Activated B cell treated with CpG ODN at 0.5 μM for 24 hours (primary cell): ENCODE measurements around the gene SF3B1. TPM values are rescaled to one million over a fixed set of nuclear protein-coding genes. Genes with fewer than 3 reads are reported as not detected.
"Not testable (repeated sequence)": the region's sequence is repeated elsewhere in the genome, so short reads cannot be mapped to it uniquely, and the experiment has no call there.

Experiments used
- ATAC-seq: fragments of 200-7000 bp; cut with Tn5 transposase; one replicate; pipeline ENCODE4 v1.10.0; 2021; ENCODE audit warnings: low read depth, mild to moderate bottlenecking, moderate library complexity
- CTCF ChIA-PET: fragments of 350-600 bp; sonication (Branson Sonifier 250); formaldehyde crosslinking; loops from one replicate; lab custom pipeline; 2021; ENCODE audit warnings: antibody characterized with exemption; lab: Charles Lee
- POLR2A ChIA-PET: fragments of 350-600 bp; sonication (Branson Sonifier 250); formaldehyde crosslinking; loops from one replicate; lab custom pipeline; 2021; ENCODE audit warnings: antibody characterized with exemption; lab: Charles Lee
- DNase-seq: peaks from one replicate; pipeline ENCODE4 v3.0.0; 2022
- H3K27ac Mint-ChIP-seq: one replicate; pipeline ENCODE4 v1.8.0; 2020; ENCODE audit warnings: mixed read lengths
- H3K27me3 Mint-ChIP-seq: one replicate; pipeline ENCODE4 v1.8.0; 2021; ENCODE audit warnings: mixed read lengths
- H3K36me3 Mint-ChIP-seq: one replicate; pipeline ENCODE4 v1.8.0; 2021; ENCODE audit warnings: low read depth, mixed read lengths
- H3K4me1 Mint-ChIP-seq: one replicate; pipeline ENCODE4 v1.8.0; 2021; ENCODE audit warnings: mixed read lengths
- H3K4me3 Mint-ChIP-seq: one replicate; pipeline ENCODE4 v1.8.0; 2020; ENCODE audit warnings: mild to moderate bottlenecking, mixed read lengths
- H3K9me3 Mint-ChIP-seq: one replicate; pipeline ENCODE4 v1.8.0; 2020; ENCODE audit warnings: mixed read lengths
- CTCF ChIP-seq: fragments of 200-600 bp; IDR thresholded peaks from one replicate; pipeline ENCODE4 v1.8.0; 2022; ENCODE audit warnings: antibody characterized with exemption, mild to moderate bottlenecking
- intact Hi-C: fragments of 100-400 bp; cut with micrococcal nuclease; formaldehyde crosslinking; loops from one replicate; pipeline ENCODE4 v1.15.1; 2024
- total RNA-seq: library from RNA; stranded (reverse); gene quantifications from 2 replicates; pipeline ENCODE4 v1.2.3, GENCODE V29; 2022

The SF3B1 gene
- total RNA-seq, 1 donor from 2014 or later, result 380 TPM

- H3K27ac Mint-ChIP-seq, result no peak overlapping the region
Measured at GRCh38 chr2:197377670-197378069, 57.2 kb downstream of the SF3B1 start.

GRCh38 chr2:197372592-197372991 lies 62.2 kb downstream of the SF3B1 start:
- ATAC-seq (no peak), DNase-seq (no peak)
- intact Hi-C loops, result loop anchor here (10.0 kb wide), 1 partner anchor 118 kb away; no protein-coding TSS in a partner anchor
- H3K27ac Mint-ChIP-seq, result no peak overlapping the region
- no peak for TF ChIP-seq CTCF
- POLR2A ChIA-PET, result interaction anchor here (0.7 kb wide), 1 partner anchor 204 kb away, joined by 4 read pairs; no protein-coding TSS in a partner anchor
- H3K36me3 Mint-ChIP-seq, result no peaks in the 10 kb centered on the region
- H3K4me3 Mint-ChIP-seq, result no peak overlapping the region
- H3K9me3 Mint-ChIP-seq, result no peaks in the 10 kb centered on the region
- no peaks in the 10 kb centered on the region for H3K27me3 Mint-ChIP-seq
- H3K4me1 Mint-ChIP-seq, result peaks cover 6% of the 10 kb centered on the region
- CTCF ChIA-PET, result interaction anchor here (1.2 kb wide), 1 partner anchor 259 kb away, joined by 3 read pairs; no protein-coding TSS in a partner anchor

More at GRCh38 chr2:197377670-197378069, 57.2 kb downstream of the SF3B1 start:
- H3K9me3 Mint-ChIP-seq, result no peaks in the 10 kb centered on the region
- intact Hi-C loops, result loop anchor here (1.0 to 10.0 kb wide), 10 partner anchors 66 to 1080 kb away; partner anchors contain the start of gene GTF3C3
- H3K4me1 Mint-ChIP-seq, result peaks cover 11% of the 10 kb centered on the region
- no peaks in the 10 kb centered on the region for H3K36me3 Mint-ChIP-seq
- ATAC-seq (no peak), DNase-seq (no peak)
- ChIA-PET POLR2A (interaction anchor here (0.7 kb wide), 1 partner anchor 66 kb away, joined by 3 read pairs; no protein-coding TSS in a partner anchor), CTCF (interaction anchor here (0.7 to 2.2 kb wide), 10 partner anchors 50 to 366 kb away, joined by 3 to 17 read pairs (median 4); no protein-coding TSS in a partner anchor)
- no peak overlapping the region for H3K4me3 Mint-ChIP-seq
- TF ChIP-seq CTCF, result no peak
- H3K27me3 Mint-ChIP-seq, result no peaks in the 10 kb centered on the region

- H3K36me3 Mint-ChIP-seq, H3K4me3 Mint-ChIP-seq, H3K27ac Mint-ChIP-seq, H3K4me1 Mint-ChIP-seq, CTCF ChIA-PET, H3K9me3 Mint-ChIP-seq, ATAC-seq, H3K27me3 Mint-ChIP-seq, POLR2A ChIA-PET, DNase-seq: not testable (repeated sequence)
- intact Hi-C loops, result loop anchor here (10.0 kb wide), 1 partner anchor 116 kb away; no protein-coding TSS in a partner anchor
Measured at GRCh38 chr2:197370664-197371063, 64.2 kb downstream of the SF3B1 start.

- TF ChIP-seq CTCF, result no peak
- DNase-seq (no peak), ATAC-seq (no peak)
- intact Hi-C loops, result loop anchor here (10.0 kb wide), 1 partner anchor 115 kb away; no protein-coding TSS in a partner anchor
- Mint-ChIP-seq H3K36me3 (no peaks in the 10 kb centered on the region), H3K4me1 (peaks cover 4% of the 10 kb centered on the region), H3K4me3 (no peak overlapping the region), H3K9me3 (no peaks in the 10 kb centered on the region), H3K27ac (no peak overlapping the region), H3K27me3 (no peaks in the 10 kb centered on the region)
- ChIA-PET CTCF (interaction anchor here (1.2 kb wide), 1 partner anchor 179 kb away, joined by 4 read pairs; no protein-coding TSS in a partner anchor), POLR2A (no interaction called here)
Measured at GRCh38 chr2:197369933-197370320, 64.9 kb downstream of the SF3B1 start.

GRCh38 chr2:197369228-197369932 lies 65.4 kb downstream of the SF3B1 start:
- Mint-ChIP-seq H3K9me3 (no peaks in the 10 kb centered on the region), H3K4me3 (no peak overlapping the region), H3K4me1 (peaks cover 4% of the 10 kb centered on the region), H3K27ac (no peak overlapping the region), H3K36me3 (no peaks in the 10 kb centered on the region), H3K27me3 (no peaks in the 10 kb centered on the region)
- ATAC-seq (no peak), DNase-seq (no peak)
- TF ChIP-seq CTCF, result no peak
- CTCF ChIA-PET, result interaction anchor here (0.9 to 1.2 kb wide), 2 partner anchors 178 to 358 kb away, joined by 3 to 4 read pairs; no protein-coding TSS in a partner anchor
- POLR2A ChIA-PET, result no interaction called here
- intact Hi-C loops, result no loop called here
